CD8-positive, alpha-beta memory T cell (primary cell): ENCODE measurements around the gene ENOX1. TPM values are rescaled to one million over a fixed set of nuclear protein-coding genes. Genes with fewer than 3 reads are reported as not detected.

ENCODE experiments used
- CTCF ChIA-PET: fragments of 350-600 bp; sonication (Branson Sonifier 250); formaldehyde crosslinking; loops from one replicate; lab custom pipeline; 2021; ENCODE audit warnings: antibody characterized with exemption; lab: Charles Lee
- POLR2A ChIA-PET: fragments of 350-600 bp; sonication (Branson Sonifier 250); formaldehyde crosslinking; loops from one replicate; lab custom pipeline; 2021; ENCODE audit warnings: antibody characterized with exemption; lab: Charles Lee
- DNase-seq, 5 donors: peaks; one replicate each; pipeline versions ENCODE4 v3.0.0 to v3.0.0-alpha.2; 2020 to 2022; ENCODE audit warnings: mixed read lengths in 1 of 5
- H3K27ac ChIP-seq: one replicate; pipeline ENCODE4 v1.7.0; 2013; ENCODE audit warnings: low read depth, mild to moderate bottlenecking, low read length, moderate library complexity
- H3K27me3 ChIP-seq: 2 replicates; pipeline ENCODE4 v1.7.0; 2013; ENCODE audit warnings: low read length, mild to moderate bottlenecking; ENCODE audit not compliant: insufficient read depth, poor library complexity, severe bottlenecking
- H3K36me3 ChIP-seq: 2 replicates; pipeline ENCODE4 v1.7.0; 2013; ENCODE audit warnings: mild to moderate bottlenecking, low read length, moderate library complexity; ENCODE audit not compliant: insufficient read depth
- H3K4me1 ChIP-seq: 2 replicates; pipeline ENCODE4 v1.7.0; 2013; ENCODE audit warnings: mild to moderate bottlenecking, low read length, moderate library complexity; ENCODE audit not compliant: insufficient read depth
- H3K4me3 ChIP-seq: 2 replicates; pipeline ENCODE4 v1.7.0; 2013; ENCODE audit warnings: mild to moderate bottlenecking, low read length
- H3K9me3 ChIP-seq: 2 replicates; pipeline ENCODE4 v1.7.0; 2013; ENCODE audit warnings: mild to moderate bottlenecking, low read length
- H3K27ac Mint-ChIP-seq, 8 donors: one replicate each; pipeline ENCODE4 v1.8.0; 2020 to 2021; ENCODE audit warnings: mixed read lengths in 8 of 8, mild to moderate bottlenecking in 6 of 8, inconsistent platforms in 3 of 8, moderate library complexity in 3 of 8
- H3K27me3 Mint-ChIP-seq, 2 donors: one replicate each; pipeline ENCODE4 v1.8.0; 2020 to 2021; ENCODE audit warnings: mixed read lengths in 2 of 2, mild to moderate bottlenecking in 1 of 2, moderate library complexity in 1 of 2
- H3K36me3 Mint-ChIP-seq, 3 donors: one replicate each; pipeline ENCODE4 v1.8.0; 2020 to 2021; ENCODE audit warnings: mixed read lengths in 3 of 3, inconsistent platforms in 1 of 3, mild to moderate bottlenecking in 1 of 3
- H3K4me1 Mint-ChIP-seq, 3 donors: one replicate each; pipeline ENCODE4 v1.8.0; 2020 to 2021; ENCODE audit warnings: mixed read lengths in 3 of 3, inconsistent platforms in 1 of 3, mild to moderate bottlenecking in 1 of 3
- H3K4me3 Mint-ChIP-seq, 7 donors: one replicate each; pipeline ENCODE4 v1.8.0; 2020 to 2021; ENCODE audit warnings: mixed read lengths in 7 of 7, mild to moderate bottlenecking in 6 of 7, moderate library complexity in 4 of 7, inconsistent platforms in 2 of 7
- H3K9me3 Mint-ChIP-seq, 5 donors: one replicate each; pipeline ENCODE4 v1.8.0; 2020 to 2022; ENCODE audit warnings: mixed read lengths in 5 of 5, mild to moderate bottlenecking in 3 of 5, moderate library complexity in 2 of 5, inconsistent platforms in 1 of 5
- polyA plus RNA-seq: library from polyadenylated mRNA; unstranded; fragments of 300-500 nt; fragmentation: Illumina TruSeq; gene quantifications from one replicate; pipeline ENCODE4 v1.2.3, GENCODE V29; 2021
- total RNA-seq, 2 experiments: library from RNA; stranded (reverse); gene quantifications; one replicate each; pipeline ENCODE4 v1.2.3, GENCODE V29; 2021

The ENOX1 gene
- total and polyA plus RNA-seq, 3 experiments from 2014 or later = 0.18 to 0.29 TPM; not detected in 1

- peaks cover 0 to 6% of the 10 kb centered on the region in 2 donors for H3K27me3 Mint-ChIP-seq
- no peaks in the 10 kb centered on the region for H3K4me1 ChIP-seq
- no peaks in the 10 kb centered on the region for H3K27me3 ChIP-seq
- peaks cover 0 to 2% (median 0%) of the 10 kb centered on the region in 5 donors for H3K9me3 Mint-ChIP-seq
- no peak overlapping the region for H3K4me3 ChIP-seq
- no peak overlapping the region for H3K27ac Mint-ChIP-seq
- CTCF ChIA-PET = interaction anchor here (1.4 kb wide), 1 partner anchor 60 kb away, joined by 3 read pairs; no protein-coding TSS in a partner anchor
- H3K27ac ChIP-seq = no peak overlapping the region
- DNase-seq = no peak
- H3K36me3 ChIP-seq = no peaks in the 10 kb centered on the region
- no peaks in the 10 kb centered on the region for H3K9me3 ChIP-seq
- H3K4me1 Mint-ChIP-seq = peaks cover 0 to 14% (median 12%) of the 10 kb centered on the region in 3 donors
- no peaks in the 10 kb centered on the region for H3K36me3 Mint-ChIP-seq
- H3K4me3 Mint-ChIP-seq = no peak overlapping the region
- POLR2A ChIA-PET = no interaction called here
Observed at GRCh38 chr13:43482641-43483040, 304.1 kb downstream of the ENOX1 start.

DNA sequence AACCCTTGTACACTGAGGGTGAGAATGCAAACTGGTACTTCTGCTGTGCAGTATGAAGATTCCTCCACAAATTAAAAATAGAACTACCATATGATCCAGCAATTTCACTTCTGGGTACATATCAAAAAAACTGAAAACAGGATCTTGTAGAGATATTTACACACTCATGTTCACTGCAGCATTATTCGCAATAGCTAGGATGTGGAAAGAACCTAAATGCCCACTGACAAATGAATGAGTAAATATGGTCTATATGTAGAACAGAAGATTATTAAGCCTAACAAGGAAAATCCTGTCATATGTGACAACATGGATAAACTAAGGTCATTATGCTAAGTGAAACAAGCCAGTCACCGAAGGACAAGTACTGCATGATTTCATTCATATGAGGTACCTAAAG is 304.7 kb downstream of the ENOX1 start:
- Histone ChIP-seq H3K9me3 (no peaks in the 10 kb centered on the region), H3K4me1 (no peaks in the 10 kb centered on the region), H3K27me3 (no peaks in the 10 kb centered on the region), H3K36me3 (no peaks in the 10 kb centered on the region), H3K27ac (no peak overlapping the region), H3K4me3 (no peak overlapping the region)
- no peaks in the 10 kb centered on the region for H3K36me3 Mint-ChIP-seq
- no peak for DNase-seq
- ChIA-PET CTCF (interaction anchor here (1.4 kb wide), 1 partner anchor 61 kb away, joined by 3 read pairs; no protein-coding TSS in a partner anchor), POLR2A (no interaction called here)
- peaks cover 0 to 14% (median 12%) of the 10 kb centered on the region in 3 donors for H3K4me1 Mint-ChIP-seq
- no peak overlapping the region for H3K4me3 Mint-ChIP-seq
- H3K27ac Mint-ChIP-seq = no peak overlapping the region
- peaks cover 0 to 9% of the 10 kb centered on the region in 2 donors for H3K27me3 Mint-ChIP-seq
- H3K9me3 Mint-ChIP-seq = peaks cover 0 to 2% (median 0%) of the 10 kb centered on the region in 5 donors

DNA sequence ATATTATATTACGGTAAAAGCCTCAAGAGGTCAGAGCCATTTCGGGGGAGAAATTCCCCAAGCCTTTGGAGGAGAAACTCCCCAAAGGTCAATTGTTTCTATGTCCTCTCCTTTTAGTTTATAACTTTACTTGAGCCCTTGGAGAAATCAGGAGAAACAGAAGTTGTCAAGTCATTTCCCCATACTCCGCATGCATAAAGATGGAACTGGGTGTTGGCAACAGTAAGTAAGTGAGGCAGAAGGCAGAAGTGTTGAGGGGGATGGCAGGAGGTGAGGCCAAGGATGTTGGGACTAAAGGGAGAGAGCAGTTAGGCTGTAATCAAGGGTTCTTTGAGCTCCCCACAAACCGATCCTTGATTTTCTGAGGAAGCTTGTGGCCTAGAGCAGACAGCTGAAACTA is 307.9 kb downstream of the ENOX1 start:
- Mint-ChIP-seq H3K4me3 (no peak overlapping the region), H3K9me3 (peaks cover 0 to 2% (median 0%) of the 10 kb centered on the region in 5 donors), H3K27me3 (peaks cover 0 to 9% of the 10 kb centered on the region in 2 donors), H3K4me1 (peaks cover 0 to under 1% (median 0%) of the 10 kb centered on the region in 3 donors), H3K36me3 (no peaks in the 10 kb centered on the region), H3K27ac (peak overlapping the region in 2 of 8 donors; percentile 10 to 16)
- CTCF ChIA-PET = no interaction called here
- DNase-seq = no peak
- Histone ChIP-seq H3K4me1 (no peaks in the 10 kb centered on the region), H3K9me3 (no peaks in the 10 kb centered on the region), H3K27me3 (no peaks in the 10 kb centered on the region), H3K36me3 (no peaks in the 10 kb centered on the region), H3K4me3 (no peak overlapping the region), H3K27ac (no peak overlapping the region)
- POLR2A ChIA-PET = no interaction called here

DNA sequence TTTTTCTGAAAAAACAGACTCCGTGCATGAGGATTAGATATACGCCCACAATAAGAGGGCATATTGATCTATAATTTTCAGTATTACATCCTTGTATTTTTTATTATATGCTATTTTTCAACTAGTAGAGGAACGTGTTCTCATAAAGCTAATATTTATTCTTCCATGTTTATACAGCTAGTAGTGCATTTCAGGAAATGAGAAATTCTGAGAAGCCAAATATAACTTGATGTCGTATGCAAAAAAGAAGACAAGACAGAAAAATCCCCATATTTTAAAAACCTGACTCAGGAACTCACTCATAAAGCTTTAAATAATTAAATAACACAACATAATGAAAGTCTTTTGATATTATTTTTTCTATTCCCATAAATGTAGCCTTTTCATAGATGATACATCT is 308.6 kb downstream of the ENOX1 start:
- peaks cover 0 to 2% (median 0%) of the 10 kb centered on the region in 5 donors for H3K9me3 Mint-ChIP-seq

DNA sequence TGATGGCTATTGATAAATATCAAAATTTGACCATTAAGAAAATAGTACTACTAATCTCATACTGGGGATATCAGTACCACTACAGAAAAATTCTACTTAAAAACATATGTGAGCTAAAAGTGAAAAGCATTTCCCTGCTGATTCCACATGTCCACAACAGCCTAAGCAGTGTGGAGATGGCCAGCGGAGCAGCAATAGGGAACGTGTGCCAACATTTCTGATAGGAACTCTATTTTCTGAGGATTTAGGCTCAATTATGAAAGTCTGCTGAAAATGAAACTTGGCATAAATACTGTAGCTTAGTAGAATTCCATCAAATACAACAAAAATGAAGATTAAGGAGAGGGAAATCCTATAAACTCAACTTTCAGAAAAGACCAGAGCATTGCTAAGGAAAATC is 311.6 kb downstream of the ENOX1 start:
- CTCF ChIA-PET = no interaction called here

More for the DNA sequence above, 308.6 kb downstream of the ENOX1 start:
- peaks cover 0 to 9% of the 10 kb centered on the region in 2 donors for H3K27me3 Mint-ChIP-seq
- DNase-seq = no peak
- Histone ChIP-seq H3K4me1 (no peaks in the 10 kb centered on the region), H3K4me3 (no peak overlapping the region), H3K9me3 (no peaks in the 10 kb centered on the region), H3K27ac (no peak overlapping the region), H3K27me3 (no peaks in the 10 kb centered on the region), H3K36me3 (no peaks in the 10 kb centered on the region)
- ChIA-PET CTCF (no interaction called here), POLR2A (no interaction called here)
- H3K27ac Mint-ChIP-seq = no peak overlapping the region
- H3K4me1 Mint-ChIP-seq = no peaks in the 10 kb centered on the region
- no peak overlapping the region for H3K4me3 Mint-ChIP-seq
- no peaks in the 10 kb centered on the region for H3K36me3 Mint-ChIP-seq

GRCh38 chr13:43473437-43473836 is 313.3 kb downstream of the ENOX1 start:
- Mint-ChIP-seq H3K27me3 (peaks cover 3 to 14% of the 10 kb centered on the region in 2 donors), H3K9me3 (no peaks in the 10 kb centered on the region), H3K36me3 (no peaks in the 10 kb centered on the region), H3K27ac (no peak overlapping the region), H3K4me3 (no peak overlapping the region), H3K4me1 (no peaks in the 10 kb centered on the region)
- no peaks in the 10 kb centered on the region for H3K36me3 ChIP-seq
- H3K4me3 ChIP-seq = no peak overlapping the region
- H3K27ac ChIP-seq = no peak overlapping the region
- no peaks in the 10 kb centered on the region for H3K9me3 ChIP-seq
- ChIA-PET CTCF (no interaction called here), POLR2A (no interaction called here)
- no peak for DNase-seq
- H3K27me3 ChIP-seq = no peaks in the 10 kb centered on the region
- H3K4me1 ChIP-seq = no peaks in the 10 kb centered on the region

More for the DNA sequence above, 311.6 kb downstream of the ENOX1 start:
- Mint-ChIP-seq H3K4me3 (no peak overlapping the region), H3K27ac (no peak overlapping the region), H3K36me3 (no peaks in the 10 kb centered on the region), H3K9me3 (peaks cover 0 to 2% (median 0%) of the 10 kb centered on the region in 5 donors), H3K4me1 (no peaks in the 10 kb centered on the region), H3K27me3 (peaks cover 3 to 18% of the 10 kb centered on the region in 2 donors)
- Histone ChIP-seq H3K4me3 (no peak overlapping the region), H3K36me3 (no peaks in the 10 kb centered on the region), H3K27me3 (no peaks in the 10 kb centered on the region), H3K9me3 (no peaks in the 10 kb centered on the region), H3K27ac (no peak overlapping the region), H3K4me1 (no peaks in the 10 kb centered on the region)
- POLR2A ChIA-PET = no interaction called here
- no peak for DNase-seq

DNA sequence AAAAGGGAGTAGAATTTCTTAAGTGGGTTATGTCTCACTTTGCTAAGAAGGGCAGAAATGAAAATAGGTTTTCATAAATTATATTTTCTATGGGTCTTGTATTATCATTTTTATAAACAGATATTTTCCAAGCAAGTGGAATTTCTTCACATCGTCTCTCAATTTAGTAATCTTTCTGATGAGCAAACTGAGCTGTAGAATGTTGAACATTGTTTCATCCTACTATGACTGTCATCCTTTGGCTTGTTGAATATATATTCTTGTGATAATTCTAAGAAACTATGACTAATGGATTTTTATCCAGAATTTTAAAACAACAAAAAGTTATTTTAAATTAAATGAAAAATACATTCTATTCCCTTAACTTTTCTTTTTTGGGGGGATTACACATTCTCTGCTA is 313.8 kb downstream of the ENOX1 start:
- no peak overlapping the region for H3K4me3 Mint-ChIP-seq
- H3K4me1 Mint-ChIP-seq = no peaks in the 10 kb centered on the region
- CTCF ChIA-PET = no interaction called here

DNA sequence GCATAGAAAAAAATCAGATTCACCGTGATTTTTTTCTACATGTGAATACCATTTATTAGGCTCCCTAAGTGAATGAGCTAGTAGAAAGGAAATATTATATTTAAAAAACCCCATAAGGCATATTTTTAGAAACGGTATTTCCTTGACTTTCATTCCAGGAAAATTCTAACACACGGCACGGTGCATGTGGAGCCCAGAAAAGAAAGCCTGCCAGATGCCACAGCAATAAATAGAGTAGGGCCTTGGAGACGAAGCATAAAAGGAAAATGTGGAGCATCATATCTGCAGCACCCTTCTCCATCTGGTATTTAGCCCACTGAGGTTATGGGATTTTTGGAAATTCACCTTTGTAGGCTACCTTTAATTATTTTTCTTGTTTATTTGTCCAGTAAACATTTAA is 314.4 kb downstream of the ENOX1 start:
- POLR2A ChIA-PET = no interaction called here

More for the DNA sequence above, 313.8 kb downstream of the ENOX1 start:
- Histone ChIP-seq H3K4me1 (no peaks in the 10 kb centered on the region), H3K9me3 (no peaks in the 10 kb centered on the region), H3K36me3 (no peaks in the 10 kb centered on the region), H3K27me3 (no peaks in the 10 kb centered on the region), H3K27ac (no peak overlapping the region), H3K4me3 (no peak overlapping the region)
- Mint-ChIP-seq H3K27me3 (peaks cover 3 to 14% of the 10 kb centered on the region in 2 donors), H3K9me3 (no peaks in the 10 kb centered on the region), H3K27ac (no peak overlapping the region), H3K36me3 (no peaks in the 10 kb centered on the region)
- DNase-seq = no peak
- POLR2A ChIA-PET = no interaction called here

More for the DNA sequence above, 314.4 kb downstream of the ENOX1 start:
- Histone ChIP-seq H3K4me3 (no peak overlapping the region), H3K9me3 (no peaks in the 10 kb centered on the region), H3K36me3 (no peaks in the 10 kb centered on the region), H3K4me1 (no peaks in the 10 kb centered on the region), H3K27ac (no peak overlapping the region), H3K27me3 (no peaks in the 10 kb centered on the region)
- Mint-ChIP-seq H3K27me3 (peaks cover 3 to 9% of the 10 kb centered on the region in 2 donors), H3K36me3 (no peaks in the 10 kb centered on the region), H3K27ac (no peak overlapping the region), H3K4me1 (no peaks in the 10 kb centered on the region), H3K4me3 (no peak overlapping the region), H3K9me3 (no peaks in the 10 kb centered on the region)
- CTCF ChIA-PET = no interaction called here
- DNase-seq = no peak
